GM21576 (cell line): Measurements from ENCODE around the gene BEST2.
A peak's percentile ranks its signal among the peaks of the same experiment; 100 is the strongest.
"Not testable (repeated sequence)": the region's sequence is repeated elsewhere in the genome, so short reads cannot be mapped to it uniquely, and the experiment has no call there.

Source experiments
- ATAC-seq: cut with Tn5 transposase; IDR thresholded peaks from one replicate; pipeline ENCODE4 v1.9.1; 2021; ENCODE audit warnings: mild to moderate bottlenecking, moderate library complexity; ENCODE audit not compliant: unreplicated experiment

BEST2 gene

GRCh38 chr19:12751635-12752034 is at the start of gene BEST2:
BEST2 (plus strand) TSS chr19:12751791; CDS start chr19:12752593, 802 bp downstream.
- no peak for ATAC-seq

- ATAC-seq = no peak
Measured at GRCh38 chr19:12703046-12703445, 48.5 kb upstream of the BEST2 start.

- ATAC-seq = no peak
Measured at GRCh38 chr19:12705169-12705568, 46.4 kb upstream of the BEST2 start.

- no peak for ATAC-seq
Measured at GRCh38 chr19:12705654-12706331, 45.8 kb upstream of the BEST2 start.

- ATAC-seq = no peak
Measured at GRCh38 chr19:12706332-12706718, 45.3 kb upstream of the BEST2 start.

- no peak for ATAC-seq
Measured at GRCh38 chr19:12708641-12709040, 43.0 kb upstream of the BEST2 start.

- no peak for ATAC-seq
Measured at GRCh38 chr19:12711187-12711586, 40.4 kb upstream of the BEST2 start.

GRCh38 chr19:12712077-12712476 is 39.5 kb upstream of the BEST2 start:
- not testable (repeated sequence) for ATAC-seq

GRCh38 chr19:12713304-12713703 is 38.3 kb upstream of the BEST2 start:
- ATAC-seq = not testable (repeated sequence)

- no peak for ATAC-seq
Measured at GRCh38 chr19:12715102-12715501, 36.5 kb upstream of the BEST2 start.

- no peak for ATAC-seq
Measured at GRCh38 chr19:12715929-12716328, 35.7 kb upstream of the BEST2 start.

GRCh38 chr19:12720296-12720695 is 31.3 kb upstream of the BEST2 start:
- ATAC-seq = no peak

GRCh38 chr19:12720851-12721655 is 30.5 kb upstream of the BEST2 start:
- ATAC-seq = no peak

GRCh38 chr19:12721656-12722565 is 29.7 kb upstream of the BEST2 start:
- ATAC-seq = peak; percentile 28

- peak; percentile 71 for ATAC-seq
Measured at GRCh38 chr19:12722566-12723380, 28.8 kb upstream of the BEST2 start.

- ATAC-seq = no peak
Measured at GRCh38 chr19:12723381-12723640, 28.3 kb upstream of the BEST2 start.

GRCh38 chr19:12723641-12724426 is 27.8 kb upstream of the BEST2 start, which contains the start of gene TNPO2:
TNPO2 (minus strand) TSS chr19:12723932; CDS start chr19:12720977, 2,955 bp downstream.
- no peak for ATAC-seq

- not testable (repeated sequence) for ATAC-seq
Measured at GRCh38 chr19:12725612-12726011, 26.0 kb upstream of the BEST2 start.

- no peak for ATAC-seq
Measured at GRCh38 chr19:12726988-12727316, 24.6 kb upstream of the BEST2 start.
